ENCODE results near the gene AQP1. TPM values are rescaled to one million over a fixed set of nuclear protein-coding genes. Genes with fewer than 3 reads are reported as not detected.

Gene AQP1
- total RNA-seq, 5 donors from 2014 or later (not counting 1 experiment from before 2014, with no cell fraction given) = 0.13 to 1.9 (median 0.79) TPM

DNA sequence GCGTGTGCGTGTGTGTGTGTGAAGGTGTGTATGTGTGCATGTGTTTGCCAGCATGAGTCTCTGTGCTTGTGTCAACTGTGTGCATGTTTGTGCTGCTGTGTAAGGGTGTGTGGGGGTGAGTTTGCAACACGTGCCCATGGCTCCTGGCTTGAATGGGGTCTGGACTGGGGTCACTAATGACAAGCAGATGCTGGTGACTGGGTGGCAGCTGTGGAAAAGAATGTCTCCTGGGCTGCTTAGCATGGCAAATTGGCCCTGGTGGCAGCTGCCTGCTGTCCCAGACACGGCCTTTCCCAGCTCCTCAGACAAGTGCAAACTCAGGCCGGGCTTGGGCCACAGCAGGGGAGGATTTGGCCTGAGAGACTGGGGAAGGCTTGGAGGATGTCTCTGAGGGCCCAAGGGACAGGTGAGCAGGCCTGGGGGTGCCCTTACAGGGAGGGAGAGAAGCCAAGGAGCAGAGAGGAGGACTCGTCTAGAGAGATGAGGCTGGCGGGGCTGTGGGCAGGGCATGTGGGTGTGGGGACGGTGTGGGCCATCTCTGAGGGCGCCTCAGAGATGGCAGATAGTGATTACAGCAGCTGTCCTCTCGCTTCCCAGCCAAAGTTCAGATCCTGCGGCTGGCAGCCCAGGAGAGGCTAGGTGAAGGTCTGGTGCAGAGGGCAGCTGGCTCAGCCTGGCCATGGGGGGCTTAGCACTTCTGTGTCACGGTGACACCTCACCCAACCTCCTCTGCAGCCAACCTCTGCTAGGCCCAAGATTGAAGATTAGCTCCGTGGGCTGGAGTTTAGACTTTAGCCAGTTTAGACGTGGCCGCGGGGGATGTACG, 1.5 kb downstream of the AQP1 start:
- Histone ChIP-seq H3K27me3 (replicated peaks in 1 of 2; ENCODE audit: control insufficient read depth in 2 of 2, extremely low read depth in 1 of 2, insufficient read depth in 2 of 2, low read length in 1 of 2) (peaks cover 0 to 18% of the 10 kb centered on the region in 2 experiments), H3K9me3 (no peaks in the 10 kb centered on the region), H3K4me1 (ENCODE audit: control insufficient read depth in 1 of 2, extremely low read depth in 1 of 2, insufficient read depth in 2 of 2, low read length in 2 of 2) (no peaks in the 10 kb centered on the region), H3K27ac (ENCODE audit: low read length) (no peak overlapping the region), H3K4me3 (ENCODE audit: control insufficient read depth in 1 of 2, extremely low read depth in 1 of 2, low read length in 1 of 2) (no peak overlapping the region), H3K36me3 (ENCODE audit: control insufficient read depth in 2 of 2, extremely low read depth in 1 of 2, insufficient read depth in 1 of 2, low read length in 1 of 2) (no peaks in the 10 kb centered on the region)
- Mint-ChIP-seq H3K4me1 (no peaks in the 10 kb centered on the region), H3K36me3 (no peaks in the 10 kb centered on the region), H3K4me3 (no peak overlapping the region), H3K27me3 (no peaks in the 10 kb centered on the region), H3K27ac (no peak overlapping the region), H3K9me3 (no peaks in the 10 kb centered on the region)
- no peak for ATAC-seq (replicated peaks in 1 of 4)
- ChIA-PET POLR2A (no interaction called here), CTCF (no interaction called here)
- DNase-seq = no peak
- 81% methylated on average over 17 of the region's 17 CpGs for WGBS (ENCODE audit: insufficient coverage)

- no peaks in the 10 kb centered on the region for H3K9me3 Mint-ChIP-seq
- CTCF ChIA-PET = no interaction called here
- no peak overlapping the region for H3K27ac Mint-ChIP-seq
- peaks cover 0 to 16% of the 10 kb centered on the region in 2 experiments for H3K27me3 ChIP-seq (replicated peaks in 1 of 2; ENCODE audit: control insufficient read depth in 2 of 2, extremely low read depth in 1 of 2, insufficient read depth in 2 of 2, low read length in 1 of 2)
- no peak overlapping the region for H3K4me3 Mint-ChIP-seq
- no peak overlapping the region for H3K4me3 ChIP-seq (ENCODE audit: control insufficient read depth in 1 of 2, extremely low read depth in 1 of 2, low read length in 1 of 2)
- H3K36me3 Mint-ChIP-seq = no peaks in the 10 kb centered on the region
- POLR2A ChIA-PET = no interaction called here
- no peaks in the 10 kb centered on the region for H3K27me3 Mint-ChIP-seq
- DNase-seq (no peak), ATAC-seq (replicated peaks in 1 of 4) (no peak)
- H3K9me3 ChIP-seq = no peaks in the 10 kb centered on the region
- H3K4me1 ChIP-seq (ENCODE audit: control insufficient read depth in 1 of 2, extremely low read depth in 1 of 2, insufficient read depth in 2 of 2, low read length in 2 of 2) = no peaks in the 10 kb centered on the region
- H3K4me1 Mint-ChIP-seq = no peaks in the 10 kb centered on the region
- no peak overlapping the region for H3K27ac ChIP-seq (ENCODE audit: low read length)
- WGBS (ENCODE audit: insufficient coverage) = 86% methylated on average over 9 of the region's 16 CpGs
- no peaks in the 10 kb centered on the region for H3K36me3 ChIP-seq (ENCODE audit: control insufficient read depth in 2 of 2, extremely low read depth in 1 of 2, insufficient read depth in 1 of 2, low read length in 1 of 2)
Observed at GRCh38 chr7:30913821-30914515, 2.3 kb downstream of the AQP1 start.

- no peak for DNase-seq
- H3K4me3 Mint-ChIP-seq = no peak overlapping the region
- no peak overlapping the region for H3K27ac Mint-ChIP-seq
- no peaks in the 10 kb centered on the region for H3K4me1 Mint-ChIP-seq
- WGBS (ENCODE audit: insufficient coverage) = 0% methylated on average over 1 of the region's 4 CpGs
- no peaks in the 10 kb centered on the region for H3K9me3 Mint-ChIP-seq
- POLR2A ChIA-PET = no interaction called here
- no peak for ATAC-seq (replicated peaks in 1 of 4)
- Histone ChIP-seq H3K4me1 (ENCODE audit: control insufficient read depth in 1 of 2, extremely low read depth in 1 of 2, insufficient read depth in 2 of 2, low read length in 2 of 2) (no peaks in the 10 kb centered on the region), H3K27me3 (replicated peaks in 1 of 2; ENCODE audit: control insufficient read depth in 2 of 2, extremely low read depth in 1 of 2, insufficient read depth in 2 of 2, low read length in 1 of 2) (peaks cover 0 to 14% of the 10 kb centered on the region in 2 experiments), H3K9me3 (no peaks in the 10 kb centered on the region), H3K27ac (ENCODE audit: low read length) (no peak overlapping the region), H3K4me3 (ENCODE audit: control insufficient read depth in 1 of 2, extremely low read depth in 1 of 2, low read length in 1 of 2) (no peak overlapping the region), H3K36me3 (ENCODE audit: control insufficient read depth in 2 of 2, extremely low read depth in 1 of 2, insufficient read depth in 1 of 2, low read length in 1 of 2) (no peaks in the 10 kb centered on the region)
- CTCF ChIA-PET = no interaction called here
- H3K36me3 Mint-ChIP-seq = no peaks in the 10 kb centered on the region
- H3K27me3 Mint-ChIP-seq = no peaks in the 10 kb centered on the region
Observed at GRCh38 chr7:30914596-30914995, 2.9 kb downstream of the AQP1 start.

GRCh38 chr7:30915005-30915601, 3.5 kb downstream of the AQP1 start:
- Mint-ChIP-seq H3K4me1 (no peaks in the 10 kb centered on the region), H3K27ac (no peak overlapping the region), H3K27me3 (no peaks in the 10 kb centered on the region), H3K9me3 (no peaks in the 10 kb centered on the region), H3K4me3 (no peak overlapping the region), H3K36me3 (no peaks in the 10 kb centered on the region)
- Histone ChIP-seq H3K9me3 (no peaks in the 10 kb centered on the region), H3K4me3 (ENCODE audit: control insufficient read depth in 1 of 2, extremely low read depth in 1 of 2, low read length in 1 of 2) (no peak overlapping the region), H3K27ac (ENCODE audit: low read length) (no peak overlapping the region), H3K36me3 (ENCODE audit: control insufficient read depth in 2 of 2, extremely low read depth in 1 of 2, insufficient read depth in 1 of 2, low read length in 1 of 2) (no peaks in the 10 kb centered on the region), H3K4me1 (ENCODE audit: control insufficient read depth in 1 of 2, extremely low read depth in 1 of 2, insufficient read depth in 2 of 2, low read length in 2 of 2) (no peaks in the 10 kb centered on the region), H3K27me3 (replicated peaks in 1 of 2; ENCODE audit: control insufficient read depth in 2 of 2, extremely low read depth in 1 of 2, insufficient read depth in 2 of 2, low read length in 1 of 2) (peaks cover 0 to 11% of the 10 kb centered on the region in 2 experiments)
- 89% methylated on average over 11 of the region's 11 CpGs for WGBS (ENCODE audit: insufficient coverage)
- ChIA-PET POLR2A (no interaction called here), CTCF (no interaction called here)
- no peak for DNase-seq
- no peak for ATAC-seq (replicated peaks in 1 of 4)

DNA sequence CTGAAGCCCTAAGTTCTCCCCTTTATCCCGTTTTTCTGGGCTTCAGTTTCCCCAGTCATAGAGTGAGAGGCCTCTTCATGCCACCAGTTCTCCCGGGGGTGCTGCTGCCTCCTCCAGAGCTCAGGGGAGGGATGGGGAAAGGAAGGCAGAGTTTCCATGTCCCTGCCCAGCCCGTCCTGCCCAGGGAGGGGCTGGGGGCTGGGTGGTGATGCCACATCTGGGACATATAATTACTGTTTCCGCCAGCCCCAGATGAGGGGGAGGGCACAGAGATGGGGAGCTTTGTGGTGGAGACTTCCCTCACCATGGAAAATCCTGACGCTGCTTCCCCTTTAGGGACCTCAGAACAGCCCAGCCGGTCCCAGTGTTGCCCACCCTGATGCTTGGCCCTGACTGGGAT, 4.1 kb downstream of the AQP1 start:
- ATAC-seq (replicated peaks in 1 of 4) (no peak), DNase-seq (no peak)
- H3K4me3 ChIP-seq (ENCODE audit: control insufficient read depth in 1 of 2, extremely low read depth in 1 of 2, low read length in 1 of 2) = no peak overlapping the region
- no peak overlapping the region for H3K27ac Mint-ChIP-seq
- WGBS (ENCODE audit: insufficient coverage) = 37% methylated on average over 3 of the region's 6 CpGs
- H3K36me3 Mint-ChIP-seq = no peaks in the 10 kb centered on the region
- no peaks in the 10 kb centered on the region for H3K36me3 ChIP-seq (ENCODE audit: control insufficient read depth in 2 of 2, extremely low read depth in 1 of 2, insufficient read depth in 1 of 2, low read length in 1 of 2)
- ChIA-PET POLR2A (no interaction called here), CTCF (no interaction called here)
- H3K4me3 Mint-ChIP-seq = no peak overlapping the region
- no peak overlapping the region for H3K27ac ChIP-seq (ENCODE audit: low read length)
- no peaks in the 10 kb centered on the region for H3K27me3 Mint-ChIP-seq
- H3K9me3 Mint-ChIP-seq = no peaks in the 10 kb centered on the region
- peaks cover 0 to 11% of the 10 kb centered on the region in 2 experiments for H3K27me3 ChIP-seq (replicated peaks in 1 of 2; ENCODE audit: control insufficient read depth in 2 of 2, extremely low read depth in 1 of 2, insufficient read depth in 2 of 2, low read length in 1 of 2)
- no peaks in the 10 kb centered on the region for H3K4me1 ChIP-seq (ENCODE audit: control insufficient read depth in 1 of 2, extremely low read depth in 1 of 2, insufficient read depth in 2 of 2, low read length in 2 of 2)
- H3K4me1 Mint-ChIP-seq = no peaks in the 10 kb centered on the region
- H3K9me3 ChIP-seq = no peaks in the 10 kb centered on the region

GRCh38 chr7:30916255-30916654, 4.6 kb downstream of the AQP1 start:
- H3K27me3 Mint-ChIP-seq = no peaks in the 10 kb centered on the region

More at GRCh38 chr7:30916255-30916654, 4.6 kb downstream of the AQP1 start:
- ATAC-seq (replicated peaks in 1 of 4) = no peak
- POLR2A ChIA-PET = no interaction called here
- H3K9me3 ChIP-seq = no peaks in the 10 kb centered on the region
- H3K4me3 Mint-ChIP-seq = no peak overlapping the region
- H3K4me1 Mint-ChIP-seq = no peaks in the 10 kb centered on the region
- peaks cover 0 to 8% of the 10 kb centered on the region in 2 experiments for H3K27me3 ChIP-seq (replicated peaks in 1 of 2; ENCODE audit: control insufficient read depth in 2 of 2, extremely low read depth in 1 of 2, insufficient read depth in 2 of 2, low read length in 1 of 2)
- no peaks in the 10 kb centered on the region for H3K36me3 ChIP-seq (ENCODE audit: control insufficient read depth in 2 of 2, extremely low read depth in 1 of 2, insufficient read depth in 1 of 2, low read length in 1 of 2)
- 92% methylated on average over 2 of the region's 3 CpGs for whole genome bisulfite sequencing (ENCODE audit: insufficient coverage)
- no peak for DNase-seq
- H3K9me3 Mint-ChIP-seq = no peaks in the 10 kb centered on the region
- no peaks in the 10 kb centered on the region for H3K36me3 Mint-ChIP-seq
- H3K27ac Mint-ChIP-seq = no peak overlapping the region
- CTCF ChIA-PET = no interaction called here
- H3K4me1 ChIP-seq (ENCODE audit: control insufficient read depth in 1 of 2, extremely low read depth in 1 of 2, insufficient read depth in 2 of 2, low read length in 2 of 2) = no peaks in the 10 kb centered on the region
- H3K27ac ChIP-seq (ENCODE audit: low read length) = no peak overlapping the region
- no peak overlapping the region for H3K4me3 ChIP-seq (ENCODE audit: control insufficient read depth in 1 of 2, extremely low read depth in 1 of 2, low read length in 1 of 2)
